Epithelial cell of proximal tubule (primary cell): Measurements from ENCODE around the gene SSNA1. TPM values are rescaled to one million over a fixed set of nuclear protein-coding genes. Genes with fewer than 3 reads are reported as not detected.
A peak's percentile ranks its signal among the peaks of the same experiment; 100 is the strongest.
"Not testable (repeated sequence)": the region's sequence is repeated elsewhere in the genome, so short reads cannot be mapped to it uniquely, and the experiment has no call there.

Source experiments
- DNase-seq: peaks from one replicate; pipeline ENCODE4 v3.0.0-alpha.2; 2011; ENCODE audit warnings: low read depth
- H3K4me3 ChIP-seq: 2 replicates; pipeline ENCODE4 v1.5.1; 2011; ENCODE audit warnings: low read depth, mild to moderate bottlenecking, low read length
- CTCF ChIP-seq: conservative IDR thresholded peaks from 2 replicates; pipeline ENCODE4 v1.5.1; 2012; ENCODE audit warnings: low read depth, mild to moderate bottlenecking, low read length
- total RNA-seq: library from RNA; depleted of rRNA; stranded (reverse); fragments of >200 nt; gene quantifications from 2 replicates; pipeline ENCODE4 v1.2.3, GENCODE V29; 2015

Gene SSNA1
- total RNA-seq, 1 donor from 2014 or later = 139 TPM

DNA sequence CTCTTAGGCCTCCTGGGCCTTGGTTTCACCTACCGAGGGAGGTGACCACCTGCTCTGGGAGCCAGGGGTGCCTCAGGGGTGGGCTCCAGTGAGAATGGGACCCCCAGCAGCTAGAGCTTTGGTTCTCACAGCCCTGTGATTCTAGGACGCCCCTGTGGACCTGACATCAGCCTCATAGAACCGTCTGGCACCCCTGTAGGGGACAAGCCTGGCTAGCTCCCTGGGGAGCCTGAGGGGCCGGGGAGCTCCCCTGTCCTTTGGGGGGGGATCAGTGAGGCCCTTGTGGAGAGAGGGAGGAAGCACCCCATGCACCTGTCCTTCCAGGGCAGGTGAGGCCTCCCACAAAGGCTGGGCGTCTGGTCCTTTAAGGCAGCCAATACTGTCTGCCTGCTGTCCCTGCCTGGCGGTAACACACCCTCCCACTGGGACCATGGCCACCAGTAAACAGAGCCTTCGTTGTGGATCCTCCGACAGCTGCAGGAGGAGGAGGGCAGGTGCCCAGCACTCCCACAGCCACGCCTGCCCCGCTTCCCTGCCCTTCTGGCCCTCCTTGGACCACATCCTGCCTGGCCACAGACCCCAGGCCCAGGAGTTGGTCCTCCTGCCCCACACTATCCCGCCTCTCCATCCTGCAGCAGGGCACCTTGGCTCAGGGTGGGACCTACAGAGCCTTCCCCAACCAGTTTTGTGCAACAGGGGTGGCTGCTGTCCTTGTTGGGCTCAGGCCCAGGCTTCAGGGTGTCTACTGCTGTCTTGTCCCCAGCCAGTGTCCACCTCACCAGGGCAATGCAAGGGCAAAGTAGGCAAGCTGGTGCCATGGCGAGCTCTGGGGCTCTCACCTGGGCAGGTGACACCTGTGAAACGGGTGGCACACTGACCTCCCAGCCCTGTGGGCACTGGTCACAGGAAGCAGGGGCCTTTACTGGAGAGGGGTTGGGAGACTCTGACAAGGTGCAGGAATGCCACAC is 49.6 kb downstream of the SSNA1 start:
- TF ChIP-seq CTCF = no peak

GRCh38 chr9:137239541-137240200 is 51.2 kb downstream of the SSNA1 start:
- H3K4me3 ChIP-seq = peak overlapping the region; percentile 82
- DNase-seq = not testable (repeated sequence)

More for the DNA sequence above, 49.6 kb downstream of the SSNA1 start:
- no peak for DNase-seq
- no peak overlapping the region for H3K4me3 ChIP-seq

Other genes starting within 250 kb of the SSNA1 start
- gene FBXW5, start 243.9 kb upstream of the SSNA1 start, total RNA-seq = 124 and 149 TPM in 2 replicates
- not detected in 2 replicates for gene C8G, start 243.4 kb upstream of the SSNA1 start, total RNA-seq
- gene LCN12, start 236.4 kb upstream of the SSNA1 start, total RNA-seq = 1.2 TPM in 1 of 2 replicates, not detected in the other
- gene PTGDS, start 211.2 kb upstream of the SSNA1 start, total RNA-seq = not detected in 2 replicates
- not detected in 2 replicates for gene LCNL1, start 205.7 kb upstream of the SSNA1 start, total RNA-seq
- 70.1 and 81.7 TPM in 2 replicates for gene PAXX, start 196.3 kb upstream of the SSNA1 start, total RNA-seq
- 2.2 and 2.4 TPM in 2 replicates for gene CLIC3, start 192.1 kb upstream of the SSNA1 start, total RNA-seq
- gene ABCA2, start 160.4 kb upstream of the SSNA1 start, total RNA-seq = 3.0 and 7.6 TPM in 2 replicates
- not detected in 2 replicates for gene FUT7, start 156.6 kb upstream of the SSNA1 start, total RNA-seq
- 19.7 and 47.7 TPM in 2 replicates for gene NPDC1, start 142.5 kb upstream of the SSNA1 start, total RNA-seq
- gene ENTPD2, start 134.6 kb upstream of the SSNA1 start, total RNA-seq = 0.87 TPM in 1 of 2 replicates, not detected in the other
- gene SAPCD2, start 118.1 kb upstream of the SSNA1 start, total RNA-seq = 25.6 and 51.3 TPM in 2 replicates
- 2.1 and 2.2 TPM in 2 replicates for gene UAP1L1, start 111.2 kb upstream of the SSNA1 start, total RNA-seq
- 46.0 and 74.3 TPM in 2 replicates for gene MAN1B1, start 101.7 kb upstream of the SSNA1 start, total RNA-seq
- gene DPP7, start 73.9 kb upstream of the SSNA1 start, total RNA-seq = 66.9 and 125 TPM in 2 replicates
- not detected in 2 replicates for gene GRIN1, start 49.5 kb upstream of the SSNA1 start, total RNA-seq
- gene LRRC26, start 18.6 kb upstream of the SSNA1 start, total RNA-seq = not detected in 2 replicates
- not detected in 2 replicates for gene TMEM210, start 16.6 kb upstream of the SSNA1 start, total RNA-seq
- 16.7 TPM in 2 replicates for gene ANAPC2, start 116 bp upstream of the SSNA1 start, total RNA-seq
- gene TPRN, start 12.1 kb downstream of the SSNA1 start, total RNA-seq = 10.5 and 13.5 TPM in 2 replicates
- gene TMEM203, start 17.0 kb downstream of the SSNA1 start, total RNA-seq = 39.4 and 44.9 TPM in 2 replicates
- 22.0 and 26.9 TPM in 2 replicates for gene NDOR1, start 17.0 kb downstream of the SSNA1 start, total RNA-seq
- gene RNF208, start 33.6 kb downstream of the SSNA1 start, total RNA-seq = 0.22 and 1.5 TPM in 2 replicates
- 0.17 and 0.94 TPM in 2 replicates for gene CYSRT1, start 36.5 kb downstream of the SSNA1 start, total RNA-seq
- gene RNF224, start 38.8 kb downstream of the SSNA1 start, total RNA-seq = not detected in 2 replicates
- 0.07 TPM in 1 of 2 replicates, not detected in the other for gene SLC34A3, start 42.2 kb downstream of the SSNA1 start, total RNA-seq
- gene TUBB4B, start 52.6 kb downstream of the SSNA1 start, total RNA-seq = 725 and 1,240 TPM in 2 replicates
- not detected in 2 replicates for gene STPG3, start 62.6 kb downstream of the SSNA1 start, total RNA-seq
- gene NELFB, start 66.7 kb downstream of the SSNA1 start, total RNA-seq = 47.7 and 71.0 TPM in 2 replicates
- 48.5 and 56.1 TPM in 2 replicates for gene TOR4A, start 89.0 kb downstream of the SSNA1 start, total RNA-seq
- 2.2 and 4.9 TPM in 2 replicates for gene NRARP, start 113.6 kb downstream of the SSNA1 start, total RNA-seq
- gene EXD3, start 234.5 kb downstream of the SSNA1 start, total RNA-seq = 4.1 and 29.2 TPM in 2 replicates
- 0.14 and 2.1 TPM in 2 replicates for gene NOXA1, start 234.7 kb downstream of the SSNA1 start, total RNA-seq